Activated CD8-positive, alpha-beta memory T cell treated with anti-CD3 and anti-CD28 coated beads, Interleukin-2, amount 50 U/mL, for 1 hour (primary cell): ENCODE results near the gene EXD3.
"Not testable (repeated sequence)": the region's sequence is repeated elsewhere in the genome, so short reads cannot be mapped to it uniquely, and the experiment has no call there.

Experiments used
- DNase-seq: peaks from one replicate; pipeline ENCODE4 v3.0.0-alpha.2; 2020; ENCODE audit errors: extremely low read depth

The EXD3 gene

GRCh38 chr9:137380171-137380570, 42.8 kb downstream of the EXD3 start:
- DNase-seq: no peak

- no peak for DNase-seq
Measured at GRCh38 chr9:137379761-137380161, 43.2 kb downstream of the EXD3 start.

GRCh38 chr9:137378688-137379410, 44.1 kb downstream of the EXD3 start:
- DNase-seq: not testable (repeated sequence)

- no peak for DNase-seq
Measured at GRCh38 chr9:137376386-137376785, 46.6 kb downstream of the EXD3 start.

- DNase-seq: no peak
Measured at GRCh38 chr9:137375321-137376058, 47.5 kb downstream of the EXD3 start.

GRCh38 chr9:137374131-137374845, 48.7 kb downstream of the EXD3 start:
- no peak for DNase-seq

- no peak for DNase-seq
Measured at GRCh38 chr9:137373611-137373980, 49.4 kb downstream of the EXD3 start.

- DNase-seq: no peak
Measured at GRCh38 chr9:137372693-137373610, 50.0 kb downstream of the EXD3 start.

GRCh38 chr9:137371946-137372651, 50.9 kb downstream of the EXD3 start:
- no peak for DNase-seq

- DNase-seq: no peak
Measured at GRCh38 chr9:137371521-137371941, 51.4 kb downstream of the EXD3 start.

GRCh38 chr9:137370865-137371520, 52.0 kb downstream of the EXD3 start:
- no peak for DNase-seq

GRCh38 chr9:137369911-137370764, 52.8 kb downstream of the EXD3 start:
- DNase-seq: no peak

- no peak for DNase-seq
Measured at GRCh38 chr9:137369061-137369787, 53.7 kb downstream of the EXD3 start.

GRCh38 chr9:137368431-137369035, 54.4 kb downstream of the EXD3 start:
- DNase-seq: no peak

- no peak for DNase-seq
Measured at GRCh38 chr9:137367506-137368430, 55.2 kb downstream of the EXD3 start.

- DNase-seq: no peak
Measured at GRCh38 chr9:137366891-137367381, 56.0 kb downstream of the EXD3 start.

GRCh38 chr9:137366445-137366810, 56.5 kb downstream of the EXD3 start:
- no peak for DNase-seq
